Activated CD4-positive, alpha-beta T cell treated with anti-CD3 and anti-CD28 coated beads for 36 hours (primary cell): ENCODE results near the gene C1QA. TPM values are rescaled to one million over a fixed set of nuclear protein-coding genes. Genes with fewer than 3 reads are reported as not detected.

ENCODE experiments used
- ATAC-seq: fragments of 200-7000 bp; cut with Tn5 transposase; one replicate; pipeline ENCODE4 v1.10.0; 2021; ENCODE audit warnings: mild to moderate bottlenecking, moderate library complexity
- CTCF ChIA-PET: fragments of 350-600 bp; sonication (Branson Sonifier 250); formaldehyde crosslinking; loops from one replicate; lab custom pipeline; 2021; ENCODE audit warnings: antibody characterized with exemption; lab: Charles Lee
- POLR2A ChIA-PET: fragments of 350-600 bp; sonication (Branson Sonifier 250); formaldehyde crosslinking; loops from one replicate; lab custom pipeline; 2021; ENCODE audit warnings: antibody characterized with exemption, inconsistent platforms; lab: Charles Lee
- DNase-seq: peaks from one replicate; pipeline ENCODE4 v3.0.0-alpha.2; 2020
- H3K27ac Mint-ChIP-seq: one replicate; pipeline ENCODE4 v1.8.0; 2021; ENCODE audit warnings: mixed read lengths
- H3K27me3 Mint-ChIP-seq: one replicate; pipeline ENCODE4 v1.8.0; 2021; ENCODE audit warnings: mixed read lengths
- H3K36me3 Mint-ChIP-seq: one replicate; pipeline ENCODE4 v1.8.0; 2021; ENCODE audit warnings: low read depth, mixed read lengths
- H3K4me1 Mint-ChIP-seq: one replicate; pipeline ENCODE4 v1.8.0; 2021; ENCODE audit warnings: mixed read lengths
- H3K4me3 Mint-ChIP-seq: one replicate; pipeline ENCODE4 v1.8.0; 2021; ENCODE audit warnings: mild to moderate bottlenecking, moderate library complexity, mixed read lengths
- H3K9me3 Mint-ChIP-seq: one replicate; pipeline ENCODE4 v1.8.0; 2021; ENCODE audit warnings: low read depth, mixed read lengths
- intact Hi-C, 2 experiments: fragments of 100-400 bp; cut with DNase I in 1 of 2; cut with micrococcal nuclease in 1 of 2; formaldehyde crosslinking; loops; one replicate each; pipeline versions ENCODE4 v1.14.2 to v1.15.1; 2022 to 2024; cut with DNase I, micrococcal nuclease
- total RNA-seq, 2 experiments: library from RNA; stranded (reverse); gene quantifications; one replicate each; pipeline ENCODE4 v1.2.3, GENCODE V29; 2021

Gene C1QA
- total RNA-seq, 2 experiments from 2014 or later = not detected

GRCh38 chr1:22600071-22600816 is 36.2 kb upstream of the C1QA start:
- no peaks in the 10 kb centered on the region for H3K4me1 Mint-ChIP-seq
- ATAC-seq (no peak), DNase-seq (no peak)
- H3K27me3 Mint-ChIP-seq = peaks cover 7% of the 10 kb centered on the region
- H3K9me3 Mint-ChIP-seq = no peaks in the 10 kb centered on the region
- H3K4me3 Mint-ChIP-seq = no peak overlapping the region
- H3K36me3 Mint-ChIP-seq = no peaks in the 10 kb centered on the region
- POLR2A ChIA-PET = no interaction called here
- CTCF ChIA-PET = no interaction called here
- no peak overlapping the region for H3K27ac Mint-ChIP-seq
- intact Hi-C loops = no loop called here

DNA sequence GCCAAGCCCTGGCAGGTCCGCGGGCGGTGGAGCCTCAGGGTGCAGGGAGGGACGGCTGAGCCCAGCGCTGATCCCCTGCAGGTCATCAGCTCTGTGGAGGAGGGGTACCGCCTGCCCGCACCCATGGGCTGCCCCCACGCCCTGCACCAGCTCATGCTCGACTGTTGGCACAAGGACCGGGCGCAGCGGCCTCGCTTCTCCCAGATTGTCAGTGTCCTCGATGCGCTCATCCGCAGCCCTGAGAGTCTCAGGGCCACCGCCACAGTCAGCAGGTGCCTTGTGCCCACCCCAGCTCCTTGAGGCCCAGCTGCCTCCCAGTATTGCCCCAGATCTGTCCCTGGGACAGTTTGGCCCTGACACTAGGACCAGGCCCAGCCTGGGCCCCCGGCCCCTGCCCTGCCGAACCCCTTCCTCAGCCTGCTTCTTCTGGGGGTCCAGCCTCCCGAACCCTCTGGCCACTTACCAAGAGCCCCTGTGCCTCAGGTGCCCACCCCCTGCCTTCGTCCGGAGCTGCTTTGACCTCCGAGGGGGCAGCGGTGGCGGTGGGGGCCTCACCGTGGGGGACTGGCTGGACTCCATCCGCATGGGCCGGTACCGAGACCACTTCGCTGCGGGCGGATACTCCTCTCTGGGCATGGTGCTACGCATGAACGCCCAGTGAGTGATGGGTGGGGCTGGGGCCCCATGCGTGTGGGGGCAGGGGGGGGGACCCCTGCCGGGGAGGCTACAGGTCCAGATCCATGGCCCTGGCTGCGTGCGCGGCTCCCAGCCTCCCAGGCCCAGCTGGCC is 35.4 kb upstream of the C1QA start:
- no peaks in the 10 kb centered on the region for H3K9me3 Mint-ChIP-seq
- intact Hi-C loops = no loop called here
- no peak overlapping the region for H3K27ac Mint-ChIP-seq
- no peak overlapping the region for H3K4me3 Mint-ChIP-seq
- POLR2A ChIA-PET = no interaction called here
- ATAC-seq (no peak), DNase-seq (no peak)
- CTCF ChIA-PET = no interaction called here
- no peaks in the 10 kb centered on the region for H3K4me1 Mint-ChIP-seq
- no peaks in the 10 kb centered on the region for H3K36me3 Mint-ChIP-seq
- peaks cover 9% of the 10 kb centered on the region for H3K27me3 Mint-ChIP-seq

DNA sequence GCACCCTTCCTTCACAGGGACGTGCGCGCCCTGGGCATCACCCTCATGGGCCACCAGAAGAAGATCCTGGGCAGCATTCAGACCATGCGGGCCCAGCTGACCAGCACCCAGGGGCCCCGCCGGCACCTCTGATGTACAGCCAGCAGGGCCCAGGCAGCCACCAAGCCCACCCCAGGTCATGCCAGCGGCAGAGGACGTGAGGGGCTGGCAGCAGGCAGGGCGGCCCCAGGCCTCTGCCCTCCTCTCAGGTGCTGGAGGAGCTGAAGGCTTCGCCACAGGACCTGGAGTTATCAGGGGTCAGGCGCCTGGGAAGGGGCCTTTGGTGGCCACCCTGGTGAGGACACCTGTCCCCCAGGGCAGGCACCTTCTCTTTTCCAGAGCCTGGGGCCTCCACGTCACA is 34.8 kb upstream of the C1QA start:
- ChIA-PET CTCF (no interaction called here), POLR2A (no interaction called here)
- Mint-ChIP-seq H3K27me3 (peaks cover 10% of the 10 kb centered on the region), H3K4me1 (no peaks in the 10 kb centered on the region), H3K27ac (no peak overlapping the region), H3K4me3 (no peak overlapping the region), H3K9me3 (no peaks in the 10 kb centered on the region), H3K36me3 (no peaks in the 10 kb centered on the region)
- DNase-seq (no peak), ATAC-seq (no peak)
- intact Hi-C loops = no loop called here

DNA sequence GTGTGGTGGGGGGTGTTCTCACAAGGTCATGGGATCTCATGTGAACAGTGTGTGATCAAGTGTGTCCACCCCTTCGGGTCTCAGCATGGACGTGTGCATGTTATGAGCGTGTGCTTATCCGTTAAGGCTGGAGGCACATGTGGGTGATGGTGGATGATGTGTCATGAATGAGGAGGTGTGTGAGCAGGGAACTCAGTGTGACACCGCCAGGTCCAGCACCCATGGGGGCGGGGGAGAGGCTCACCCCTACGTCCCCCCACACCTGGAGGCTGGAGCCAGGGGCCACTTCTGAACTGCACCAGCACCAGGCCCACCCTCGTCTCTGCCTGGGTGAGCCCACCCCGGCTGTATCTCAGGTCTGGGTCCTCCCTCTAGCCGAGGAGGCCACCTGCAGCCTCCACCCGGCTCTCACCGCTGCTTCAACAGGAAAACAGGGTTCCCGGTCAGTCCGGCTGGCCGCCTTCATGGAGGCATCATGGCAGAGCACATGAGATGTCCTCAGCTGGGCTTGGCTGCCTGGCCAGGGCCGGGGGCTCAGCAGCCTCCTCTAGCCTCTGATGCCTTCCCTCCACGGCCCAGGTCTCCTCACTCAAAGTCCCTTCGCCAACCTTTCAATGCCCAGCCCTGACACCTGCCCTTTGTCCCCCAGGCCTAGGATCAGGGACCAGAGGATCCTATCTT is 34.2 kb upstream of the C1QA start:
- Mint-ChIP-seq H3K9me3 (no peaks in the 10 kb centered on the region), H3K27ac (no peak overlapping the region), H3K27me3 (peaks cover 10% of the 10 kb centered on the region), H3K4me1 (no peaks in the 10 kb centered on the region), H3K36me3 (no peaks in the 10 kb centered on the region), H3K4me3 (no peak overlapping the region)
- intact Hi-C loops = no loop called here
- no peak for ATAC-seq
- no peak for DNase-seq
- ChIA-PET POLR2A (no interaction called here), CTCF (no interaction called here)

DNA sequence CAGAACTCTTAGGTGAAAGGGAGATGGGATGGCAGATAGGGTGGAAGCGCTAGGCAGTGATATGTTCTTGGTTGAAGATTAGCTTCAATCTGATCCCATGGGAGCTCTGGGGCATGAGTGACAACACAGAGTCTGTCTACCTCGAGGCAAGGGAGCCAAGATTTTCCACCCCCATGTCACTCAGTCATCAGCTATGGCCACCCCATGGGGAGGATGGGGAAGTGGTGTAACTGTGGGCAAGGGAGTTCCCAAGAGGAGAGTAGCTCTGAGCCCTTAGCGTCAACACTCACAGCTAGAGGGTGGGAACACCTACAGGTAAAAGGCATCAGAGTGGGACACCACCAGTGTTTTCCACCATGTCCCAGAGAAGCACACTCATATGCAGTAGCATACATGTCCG is 30.3 kb upstream of the C1QA start:
- H3K9me3 Mint-ChIP-seq = no peaks in the 10 kb centered on the region
- intact Hi-C loops = no loop called here
- no peaks in the 10 kb centered on the region for H3K36me3 Mint-ChIP-seq
- no peak overlapping the region for H3K4me3 Mint-ChIP-seq
- ATAC-seq = no peak
- no peak for DNase-seq
- H3K4me1 Mint-ChIP-seq = no peaks in the 10 kb centered on the region
- POLR2A ChIA-PET = no interaction called here
- CTCF ChIA-PET = interaction anchor here (0.6 kb wide), 1 partner anchor 14 kb away, joined by 3 read pairs; no protein-coding TSS in a partner anchor
- H3K27me3 Mint-ChIP-seq = peaks cover 27% of the 10 kb centered on the region
- H3K27ac Mint-ChIP-seq = no peak overlapping the region

GRCh38 chr1:22607154-22607553 is 29.3 kb upstream of the C1QA start:
- ChIA-PET CTCF (interaction anchor here (0.6 kb wide), 2 partner anchors 180 to 325 kb away, joined by 3 read pairs; no protein-coding TSS in a partner anchor), POLR2A (no interaction called here)
- Mint-ChIP-seq H3K27me3 (peaks cover 30% of the 10 kb centered on the region), H3K4me1 (no peaks in the 10 kb centered on the region), H3K9me3 (no peaks in the 10 kb centered on the region), H3K4me3 (no peak overlapping the region), H3K27ac (no peak overlapping the region), H3K36me3 (no peaks in the 10 kb centered on the region)
- ATAC-seq (no peak), DNase-seq (no peak)
- intact Hi-C loops = no loop called here

DNA sequence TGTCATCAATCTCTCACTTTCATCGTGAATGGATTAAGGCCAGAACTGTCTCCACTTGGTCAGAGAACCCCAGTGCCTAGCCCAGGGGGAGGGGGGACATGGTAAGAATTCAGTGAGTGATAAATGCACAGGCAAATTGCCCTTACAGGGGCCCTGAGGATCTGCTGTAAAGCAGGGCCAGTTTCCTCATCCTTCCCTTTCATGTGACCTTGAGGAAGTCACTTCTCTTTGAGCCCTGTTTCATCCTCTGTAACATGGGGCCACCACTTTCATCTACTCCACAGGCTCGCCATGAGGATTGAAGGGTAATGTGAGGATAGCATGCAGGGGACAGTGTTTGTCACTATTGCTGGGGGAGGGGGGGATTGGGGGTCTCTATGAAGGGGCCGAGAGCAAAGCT is 28.1 kb upstream of the C1QA start:
- CTCF ChIA-PET = no interaction called here
- DNase-seq = no peak
- Mint-ChIP-seq H3K9me3 (no peaks in the 10 kb centered on the region), H3K4me1 (no peaks in the 10 kb centered on the region), H3K36me3 (no peaks in the 10 kb centered on the region), H3K4me3 (no peak overlapping the region), H3K27me3 (peaks cover 34% of the 10 kb centered on the region), H3K27ac (no peak overlapping the region)
- intact Hi-C loops = no loop called here
- POLR2A ChIA-PET = no interaction called here
- ATAC-seq = no peak

DNA sequence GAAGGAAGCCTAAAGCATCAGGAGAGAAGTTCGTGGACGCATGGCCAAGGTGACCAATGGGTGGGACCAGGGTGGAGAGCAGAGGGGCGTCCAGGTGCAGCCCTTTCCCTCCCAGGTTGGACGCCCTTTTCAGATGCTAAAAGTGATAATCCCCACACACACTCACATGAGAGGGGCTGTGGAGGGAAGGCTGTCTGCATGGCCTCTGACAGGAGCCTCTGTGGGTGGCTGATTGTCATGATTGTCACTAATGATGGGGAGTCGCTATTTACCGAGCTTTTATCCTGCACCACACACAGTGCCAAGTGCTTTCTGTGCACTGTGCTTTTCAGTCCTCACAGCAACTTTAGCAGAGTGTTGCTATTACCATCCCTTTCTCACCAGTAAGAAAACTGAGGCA is 27.1 kb upstream of the C1QA start:
- Mint-ChIP-seq H3K9me3 (no peaks in the 10 kb centered on the region), H3K4me3 (no peak overlapping the region), H3K4me1 (no peaks in the 10 kb centered on the region), H3K27me3 (peaks cover 36% of the 10 kb centered on the region), H3K36me3 (no peaks in the 10 kb centered on the region), H3K27ac (no peak overlapping the region)
- CTCF ChIA-PET = no interaction called here
- intact Hi-C loops = no loop called here
- POLR2A ChIA-PET = no interaction called here
- no peak for DNase-seq
- no peak for ATAC-seq

- Mint-ChIP-seq H3K27ac (no peak overlapping the region), H3K4me1 (no peaks in the 10 kb centered on the region), H3K9me3 (no peaks in the 10 kb centered on the region), H3K36me3 (no peaks in the 10 kb centered on the region), H3K4me3 (no peak overlapping the region), H3K27me3 (peaks cover 37% of the 10 kb centered on the region)
- DNase-seq (peak; percentile 60), ATAC-seq (peak; percentile 36)
- POLR2A ChIA-PET = no interaction called here
- CTCF ChIA-PET = no interaction called here
- intact Hi-C loops = no loop called here
Measured at GRCh38 chr1:22611530-22611947, 24.9 kb upstream of the C1QA start.

DNA sequence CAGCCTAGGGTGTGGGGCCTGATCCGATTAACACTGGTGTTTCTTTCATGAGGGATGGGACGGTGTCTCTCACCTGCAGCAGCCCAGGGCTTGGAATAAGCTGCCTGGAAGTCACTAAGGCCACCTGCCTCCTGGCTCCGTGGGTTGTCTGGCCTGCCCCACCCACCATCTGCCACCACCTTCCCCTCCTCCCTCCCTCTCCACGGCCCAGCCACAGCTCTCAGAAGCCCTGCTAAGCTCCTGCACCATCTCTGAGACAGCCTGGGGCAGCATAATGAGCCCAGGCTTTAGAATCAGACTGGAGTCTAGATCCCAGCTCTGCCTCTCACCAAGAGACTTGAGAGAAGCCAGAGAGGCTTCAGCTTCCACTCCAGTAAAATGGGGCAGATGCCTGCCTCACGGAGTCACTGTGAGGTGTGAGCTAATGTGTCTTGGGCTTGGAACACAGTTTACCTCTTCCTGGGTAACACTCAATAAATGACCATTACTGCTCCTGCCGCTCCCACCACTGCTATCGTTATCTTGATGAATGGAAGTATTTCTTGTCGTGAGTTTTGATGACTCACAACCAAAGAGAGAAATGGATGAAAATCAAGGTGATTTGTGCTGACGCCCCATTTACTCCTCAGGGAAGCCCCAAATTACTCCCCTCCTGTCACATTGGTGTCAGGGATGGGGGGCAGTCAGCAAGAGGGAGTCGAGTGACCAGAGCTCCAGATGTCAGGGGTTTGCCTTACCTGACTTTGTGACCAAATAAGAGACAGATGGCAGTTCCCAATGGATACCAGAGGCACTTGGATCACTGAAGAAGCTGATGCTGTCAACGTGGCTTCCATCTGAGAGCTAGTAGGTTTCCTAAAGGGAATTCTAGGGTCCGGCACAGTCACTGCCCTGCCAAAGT is 23.5 kb upstream of the C1QA start:
- intact Hi-C loops = no loop called here
- ChIA-PET POLR2A (no interaction called here), CTCF (interaction anchor here (0.6 kb wide), 1 partner anchor 19 kb away, joined by 4 read pairs; no protein-coding TSS in a partner anchor)
- Mint-ChIP-seq H3K4me1 (no peaks in the 10 kb centered on the region), H3K27me3 (peaks cover 43% of the 10 kb centered on the region), H3K27ac (no peak overlapping the region), H3K36me3 (no peaks in the 10 kb centered on the region), H3K4me3 (no peak overlapping the region), H3K9me3 (no peaks in the 10 kb centered on the region)
- DNase-seq (no peak), ATAC-seq (no peak)

DNA sequence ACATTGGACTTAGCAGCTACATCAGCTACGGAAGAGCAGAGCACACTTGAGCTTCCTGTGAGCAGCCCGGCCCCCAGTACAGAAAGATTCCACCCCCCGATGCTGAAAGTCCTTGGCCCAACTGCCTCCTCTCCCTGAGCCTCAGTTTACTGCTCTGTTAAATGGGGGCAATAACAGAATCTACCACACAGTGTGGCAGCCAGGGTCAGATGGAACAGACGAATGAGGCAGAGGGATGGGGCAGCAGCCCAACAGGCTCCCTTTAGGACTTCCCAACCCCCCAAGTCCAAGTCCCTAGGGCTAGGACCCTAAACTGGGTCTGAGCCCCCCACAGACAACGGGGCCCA is 22.9 kb upstream of the C1QA start:
- H3K27me3 Mint-ChIP-seq = peaks cover 38% of the 10 kb centered on the region
- no peaks in the 10 kb centered on the region for H3K36me3 Mint-ChIP-seq
- H3K9me3 Mint-ChIP-seq = no peaks in the 10 kb centered on the region
- ChIA-PET POLR2A (no interaction called here), CTCF (interaction anchor here (0.6 kb wide), 1 partner anchor 19 kb away, joined by 4 read pairs; no protein-coding TSS in a partner anchor)
- ATAC-seq = no peak
- H3K27ac Mint-ChIP-seq = no peak overlapping the region
- intact Hi-C loops = no loop called here
- DNase-seq = no peak
- no peak overlapping the region for H3K4me3 Mint-ChIP-seq
- H3K4me1 Mint-ChIP-seq = no peaks in the 10 kb centered on the region
